Adipocyte (in vitro differentiated cells): ENCODE data around the gene PLCB1.

Experiments
- DNase-seq: peaks from one replicate; pipeline ENCODE4 v3.0.0-alpha.2; 2015; ENCODE audit warnings: low read depth
- H3K27me3 ChIP-seq: replicated peaks from 2 replicates; pipeline ENCODE4 v1.7.0; 2013; ENCODE audit warnings: mild to moderate bottlenecking, low read length, moderate library complexity; ENCODE audit not compliant: control insufficient read depth, insufficient read depth
- H3K36me3 ChIP-seq: 2 replicates; pipeline ENCODE4 v1.7.0; 2013; ENCODE audit warnings: low read length, mild to moderate bottlenecking, moderate library complexity; ENCODE audit not compliant: control insufficient read depth, insufficient read depth, severe bottlenecking
- H3K4me1 ChIP-seq: 2 replicates; pipeline ENCODE4 v1.7.0; 2013; ENCODE audit warnings: mild to moderate bottlenecking, low read length, moderate library complexity; ENCODE audit not compliant: control insufficient read depth, insufficient read depth
- H3K4me3 ChIP-seq: 2 replicates; pipeline ENCODE4 v1.7.0; 2013; ENCODE audit warnings: mild to moderate bottlenecking, low read length, moderate library complexity
- H3K9ac ChIP-seq: 2 replicates; pipeline ENCODE4 v1.7.0; 2013; ENCODE audit warnings: mild to moderate bottlenecking, low read length, moderate library complexity
- H3K9me3 ChIP-seq: 2 replicates; pipeline ENCODE4 v1.7.0; 2013; ENCODE audit warnings: mild to moderate bottlenecking, low read length, moderate library complexity; ENCODE audit not compliant: control insufficient read depth

Gene PLCB1

DNA sequence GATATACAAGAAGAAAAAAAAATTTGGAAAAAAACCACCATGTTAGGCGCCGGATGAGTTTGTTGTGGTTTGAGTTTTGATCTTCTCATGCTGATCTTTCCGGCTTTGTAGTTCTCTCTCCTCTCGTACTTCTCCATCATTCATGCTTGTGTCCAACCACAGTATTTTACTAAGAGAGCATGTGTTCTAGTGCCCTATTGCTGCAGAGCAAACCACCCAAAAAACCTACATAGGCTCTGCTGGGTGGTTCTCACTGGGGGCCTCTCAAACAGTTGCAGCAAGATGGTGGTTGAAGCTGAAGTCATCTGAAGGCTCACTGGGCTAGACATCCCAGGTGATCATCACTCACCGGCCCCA is 404.2 kb downstream of the PLCB1 start:
- Histone ChIP-seq H3K36me3 (no peaks in the 10 kb centered on the region), H3K4me1 (no peaks in the 10 kb centered on the region), H3K4me3 (no peak overlapping the region), H3K9ac (no peak overlapping the region), H3K27me3 (no peaks in the 10 kb centered on the region), H3K9me3 (no peaks in the 10 kb centered on the region)
- no peak for DNase-seq

DNA sequence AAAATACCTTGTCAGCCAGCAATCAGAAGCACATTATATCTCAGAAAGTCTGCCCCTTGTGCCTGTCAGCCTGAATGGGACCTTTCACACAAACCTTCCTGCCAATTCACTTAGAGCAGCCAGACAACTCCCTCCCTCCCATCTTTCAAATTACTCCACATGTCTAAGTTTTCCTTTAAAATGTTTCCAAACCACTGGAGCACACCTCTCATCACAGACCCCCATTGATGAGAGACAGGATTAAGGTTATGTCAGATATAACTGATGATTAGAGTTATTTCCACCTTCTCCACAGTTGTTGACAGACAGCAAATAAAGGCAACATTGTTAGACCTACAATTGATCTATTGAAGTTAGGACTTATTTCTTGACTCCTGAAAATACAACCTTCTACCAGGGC is 408.4 kb downstream of the PLCB1 start:
- no peaks in the 10 kb centered on the region for H3K9me3 ChIP-seq
- H3K9ac ChIP-seq = no peak overlapping the region
- H3K4me1 ChIP-seq = peaks cover 4% of the 10 kb centered on the region
- DNase-seq = no peak
- no peak overlapping the region for H3K4me3 ChIP-seq
- H3K36me3 ChIP-seq = no peaks in the 10 kb centered on the region
- no peaks in the 10 kb centered on the region for H3K27me3 ChIP-seq

DNA sequence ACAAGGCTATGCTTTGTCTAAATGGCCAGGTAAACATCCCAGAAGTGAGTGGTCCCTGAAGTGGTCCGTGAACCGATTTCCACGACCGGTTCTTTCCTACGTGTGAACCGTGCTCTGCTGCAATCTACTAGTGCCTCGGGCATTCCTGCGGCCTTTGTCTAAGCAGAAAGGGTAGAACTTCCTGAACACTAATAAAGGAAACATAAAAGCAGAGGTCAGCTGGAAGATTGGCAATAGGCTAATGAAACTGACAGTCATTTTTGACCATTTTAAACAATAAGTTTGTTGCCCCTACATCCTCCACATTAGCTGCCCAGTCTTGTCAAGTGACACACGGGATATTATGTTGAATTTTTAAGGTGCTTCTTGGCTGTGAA is 410.0 kb downstream of the PLCB1 start:
- H3K36me3 ChIP-seq = no peaks in the 10 kb centered on the region
- DNase-seq = no peak
- no peak overlapping the region for H3K4me3 ChIP-seq
- peaks cover 4% of the 10 kb centered on the region for H3K4me1 ChIP-seq
- no peak overlapping the region for H3K9ac ChIP-seq
- H3K9me3 ChIP-seq = no peaks in the 10 kb centered on the region
- no peaks in the 10 kb centered on the region for H3K27me3 ChIP-seq

DNA sequence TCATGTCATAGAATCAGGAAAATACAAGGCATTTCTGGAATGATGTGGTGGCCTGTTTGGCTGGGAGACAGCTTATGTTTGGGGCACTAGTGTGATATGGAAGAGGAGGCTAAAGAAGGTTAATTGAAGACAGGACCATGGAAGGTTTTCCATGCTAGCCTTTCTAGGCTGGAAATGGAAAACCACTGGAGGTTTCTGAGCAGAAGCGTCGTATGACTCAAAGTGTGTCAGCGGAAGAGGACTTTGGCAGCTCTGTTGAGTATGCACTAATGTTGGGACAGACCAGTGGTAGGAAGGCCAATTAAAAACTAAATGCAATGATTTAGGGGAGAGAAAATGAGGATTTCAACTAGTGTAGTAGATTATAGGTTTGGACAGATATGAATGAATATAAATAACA is 413.1 kb downstream of the PLCB1 start:
- DNase-seq = no peak

DNA sequence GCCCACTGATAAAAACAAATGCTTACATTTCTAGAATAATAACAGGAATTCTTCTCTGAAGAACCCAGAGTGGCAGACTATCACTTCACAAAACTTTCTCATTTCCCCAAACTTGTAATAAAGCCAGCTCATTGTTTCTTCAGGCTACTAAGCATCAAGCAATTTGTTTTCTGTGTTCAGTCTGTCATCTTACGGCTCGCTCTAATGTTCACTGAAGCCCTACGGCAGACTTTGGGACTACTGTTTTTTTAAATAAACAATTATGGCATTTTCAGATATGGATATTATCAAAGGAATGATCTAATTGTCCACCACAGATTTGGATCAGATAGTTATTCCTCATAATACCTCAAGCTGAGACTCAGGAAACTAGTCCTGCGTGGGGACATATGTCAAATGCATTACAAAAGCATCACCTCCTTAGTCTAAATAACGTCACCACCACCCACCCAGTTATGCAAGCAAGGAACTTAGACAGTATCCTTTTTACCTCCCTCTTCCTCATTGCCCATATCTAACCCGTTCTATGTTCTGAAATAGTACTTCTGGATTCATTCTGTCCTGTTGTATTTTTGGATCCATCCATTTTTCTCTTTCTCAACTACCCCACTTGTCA is 415.1 kb downstream of the PLCB1 start:
- Histone ChIP-seq H3K4me1 (peaks cover 4% of the 10 kb centered on the region), H3K9me3 (no peaks in the 10 kb centered on the region), H3K27me3 (no peaks in the 10 kb centered on the region), H3K36me3 (no peaks in the 10 kb centered on the region), H3K9ac (no peak overlapping the region), H3K4me3 (no peak overlapping the region)
- DNase-seq = no peak

More for the DNA sequence above, 413.1 kb downstream of the PLCB1 start:
- Histone ChIP-seq H3K4me1 (peaks cover 4% of the 10 kb centered on the region), H3K36me3 (no peaks in the 10 kb centered on the region), H3K4me3 (no peak overlapping the region), H3K9ac (no peak overlapping the region), H3K27me3 (no peaks in the 10 kb centered on the region), H3K9me3 (no peaks in the 10 kb centered on the region)

DNA sequence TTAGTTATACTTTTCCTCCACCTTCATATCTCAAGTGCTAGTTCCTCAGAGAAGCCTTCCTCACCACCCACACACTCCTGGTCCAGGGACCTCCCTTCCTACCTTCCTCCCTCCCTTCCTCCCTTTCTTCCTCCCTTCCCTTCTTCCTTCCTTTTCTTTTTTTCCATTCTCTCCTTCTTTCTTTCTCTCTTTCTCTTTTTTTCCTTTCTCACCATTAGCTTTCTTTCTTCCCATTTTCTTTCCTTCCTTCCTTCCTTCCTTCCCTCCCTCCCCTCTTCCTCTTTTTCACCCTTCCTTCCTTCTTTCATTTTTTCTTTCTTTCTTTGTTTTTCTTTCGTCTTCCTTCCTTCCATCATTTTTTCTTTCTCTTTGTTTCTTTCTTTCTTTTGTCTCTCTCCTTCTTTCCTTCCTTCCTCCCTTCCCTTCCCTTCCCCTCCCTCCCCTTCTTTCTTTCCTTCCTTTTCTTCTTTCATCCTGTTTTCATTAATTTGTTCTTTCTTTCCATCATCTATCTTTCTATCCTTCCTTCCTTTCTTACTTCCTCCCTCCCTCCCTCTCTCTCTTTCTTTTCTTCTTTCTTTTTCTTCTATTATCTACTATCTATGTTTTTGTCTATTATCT is 416.0 kb downstream of the PLCB1 start:
- Histone ChIP-seq H3K4me1 (peaks cover 4% of the 10 kb centered on the region), H3K9ac (no peak overlapping the region), H3K27me3 (no peaks in the 10 kb centered on the region), H3K36me3 (no peaks in the 10 kb centered on the region), H3K9me3 (no peaks in the 10 kb centered on the region), H3K4me3 (no peak overlapping the region)
- DNase-seq = no peak

DNA sequence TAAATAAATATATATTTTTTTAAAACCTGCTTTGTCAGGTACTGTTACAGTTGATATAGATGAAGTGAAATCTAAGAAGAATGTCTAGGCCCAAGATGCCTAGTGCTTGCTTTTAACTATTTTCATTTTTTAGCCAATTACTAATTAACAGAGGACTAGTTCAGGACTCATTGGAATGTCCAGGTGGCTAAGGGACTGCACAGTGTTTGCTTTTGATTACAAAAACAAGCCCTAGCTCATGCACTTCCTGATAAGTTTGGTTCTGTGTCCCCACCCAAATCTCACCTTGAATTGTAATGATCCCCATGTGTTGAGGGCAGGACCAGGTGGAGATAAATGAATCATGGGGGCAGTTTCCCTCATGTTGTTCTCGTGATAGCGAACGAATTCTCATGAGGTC is 417.1 kb downstream of the PLCB1 start:
- Histone ChIP-seq H3K27me3 (no peaks in the 10 kb centered on the region), H3K9ac (no peak overlapping the region), H3K36me3 (no peaks in the 10 kb centered on the region), H3K4me3 (no peak overlapping the region), H3K9me3 (no peaks in the 10 kb centered on the region), H3K4me1 (peaks cover 4% of the 10 kb centered on the region)
- no peak for DNase-seq

DNA sequence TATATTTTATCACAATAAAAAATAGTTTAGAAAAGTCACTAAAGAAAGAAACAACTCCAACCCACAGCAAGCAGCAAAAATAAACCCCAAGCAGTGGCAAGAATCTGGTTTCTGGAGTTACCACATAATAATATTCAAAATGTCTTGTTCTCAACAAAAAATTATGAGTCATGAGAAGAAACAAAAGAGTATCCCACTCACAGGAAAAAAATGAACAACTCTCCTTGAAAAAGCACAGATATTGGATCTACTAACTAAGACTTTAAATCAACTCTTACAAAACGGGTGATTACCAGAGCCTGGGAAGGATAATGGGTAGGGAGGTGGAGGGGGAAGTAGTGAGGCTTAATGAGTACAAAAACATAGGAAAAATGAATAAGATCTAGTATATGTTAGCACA is 425.6 kb downstream of the PLCB1 start:
- no peaks in the 10 kb centered on the region for H3K27me3 ChIP-seq
- peak; percentile 55 for DNase-seq
- no peaks in the 10 kb centered on the region for H3K36me3 ChIP-seq

DNA sequence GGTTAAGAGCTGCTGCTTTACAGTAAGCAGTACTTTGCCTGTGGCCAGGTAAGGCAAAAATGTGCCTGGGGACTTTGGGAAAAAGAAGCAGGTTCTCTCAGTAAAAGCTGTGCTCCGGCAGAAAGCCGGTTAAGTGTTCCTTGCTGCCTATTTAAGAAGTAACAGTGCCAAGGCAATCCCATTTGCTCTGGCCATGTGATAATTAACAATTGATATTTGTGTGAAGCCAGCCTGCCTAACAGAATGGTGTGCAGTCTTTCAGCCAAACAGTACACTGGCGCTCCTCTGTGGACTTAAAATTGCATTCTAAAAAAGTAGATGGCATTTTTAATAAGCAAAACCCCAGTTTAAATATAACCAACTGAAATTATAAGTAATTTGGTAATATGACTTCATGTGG is 430.3 kb downstream of the PLCB1 start:
- H3K9ac ChIP-seq = no peak overlapping the region

More for the DNA sequence above, 425.6 kb downstream of the PLCB1 start:
- no peak overlapping the region for H3K4me3 ChIP-seq
- no peaks in the 10 kb centered on the region for H3K4me1 ChIP-seq
- peaks cover 5% of the 10 kb centered on the region for H3K9me3 ChIP-seq
- H3K9ac ChIP-seq = no peak overlapping the region

DNA sequence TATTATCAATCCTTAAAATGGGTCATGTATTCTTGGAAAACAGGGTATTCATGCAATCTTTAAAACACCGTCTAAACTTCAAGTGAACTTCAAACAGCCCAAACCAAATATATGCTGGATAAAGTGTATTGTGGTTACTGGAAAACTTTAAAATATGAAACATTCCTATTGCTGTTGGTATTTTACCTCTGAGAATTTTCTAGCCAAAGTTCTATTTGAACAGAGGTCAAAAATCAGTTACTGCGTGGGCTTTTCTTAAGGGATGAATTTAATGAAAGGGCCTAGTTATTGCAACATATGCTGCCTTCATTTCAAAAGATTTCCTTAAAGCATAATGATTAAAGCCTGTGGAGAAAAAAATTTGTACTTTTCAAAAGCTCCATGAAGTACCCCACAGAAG is 436.0 kb downstream of the PLCB1 start:
- H3K9me3 ChIP-seq = no peaks in the 10 kb centered on the region
- H3K4me3 ChIP-seq = no peak overlapping the region
- H3K4me1 ChIP-seq = peaks cover 47% of the 10 kb centered on the region
- H3K36me3 ChIP-seq = no peaks in the 10 kb centered on the region
- H3K27me3 ChIP-seq = no peaks in the 10 kb centered on the region
- peak; percentile 91 for DNase-seq
- peak overlapping the region; percentile 11 for H3K9ac ChIP-seq

More for the DNA sequence above, 430.3 kb downstream of the PLCB1 start:
- no peaks in the 10 kb centered on the region for H3K27me3 ChIP-seq
- DNase-seq = no peak
- H3K4me3 ChIP-seq = no peak overlapping the region
- H3K4me1 ChIP-seq = peaks cover 5% of the 10 kb centered on the region
- peaks cover 5% of the 10 kb centered on the region for H3K9me3 ChIP-seq
- no peaks in the 10 kb centered on the region for H3K36me3 ChIP-seq

DNA sequence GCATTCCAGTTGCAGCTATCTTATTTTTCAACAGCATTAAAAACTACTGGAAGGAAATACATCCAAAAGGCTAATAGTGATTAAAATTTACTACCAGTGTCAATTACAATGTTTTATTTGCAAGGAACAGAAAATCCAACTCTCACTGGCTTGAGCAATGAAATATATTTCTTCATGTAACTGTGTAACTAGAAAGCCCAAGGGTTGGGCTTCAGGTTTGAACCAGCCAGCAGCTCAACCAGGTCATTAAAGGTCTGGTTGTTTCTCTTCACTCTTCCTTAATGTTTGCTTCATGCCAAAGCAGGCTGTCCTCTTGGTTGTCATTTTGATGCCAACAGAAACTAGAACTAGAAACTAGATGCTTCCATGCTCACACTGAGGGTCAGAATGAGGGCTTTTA is 437.7 kb downstream of the PLCB1 start:
- Histone ChIP-seq H3K27me3 (no peaks in the 10 kb centered on the region), H3K9ac (no peak overlapping the region), H3K9me3 (no peaks in the 10 kb centered on the region), H3K4me1 (peaks cover 47% of the 10 kb centered on the region), H3K4me3 (no peak overlapping the region), H3K36me3 (no peaks in the 10 kb centered on the region)
- DNase-seq = no peak

DNA sequence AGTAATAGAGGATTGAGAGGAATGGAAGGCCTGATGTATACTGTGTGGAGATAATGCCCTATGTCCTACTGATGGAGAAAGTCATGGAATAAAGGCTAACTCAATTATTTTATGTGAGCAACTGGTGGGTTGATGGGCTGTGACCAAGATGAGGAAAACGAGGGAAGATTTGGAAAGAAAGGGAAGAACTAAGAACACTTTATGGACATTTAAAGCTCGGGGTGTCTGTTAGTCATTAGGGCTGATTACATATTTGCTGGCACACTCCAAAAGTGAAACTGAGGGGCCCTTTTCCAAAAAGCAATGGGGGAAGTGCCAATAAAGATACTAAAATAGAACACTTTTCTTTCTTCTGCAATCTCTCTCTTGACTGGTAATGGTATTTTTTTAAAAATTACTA is 439.5 kb downstream of the PLCB1 start:
- H3K9me3 ChIP-seq = no peaks in the 10 kb centered on the region
- peaks cover 47% of the 10 kb centered on the region for H3K4me1 ChIP-seq
- no peak overlapping the region for H3K4me3 ChIP-seq
- no peak overlapping the region for H3K9ac ChIP-seq
- H3K36me3 ChIP-seq = no peaks in the 10 kb centered on the region
- no peaks in the 10 kb centered on the region for H3K27me3 ChIP-seq
- DNase-seq = no peak
